ENCODE data around the gene NUDT3.
"Not testable (repeated sequence)": the region's sequence is repeated elsewhere in the genome, so short reads cannot be mapped to it uniquely, and the experiment has no call there.

Gene NUDT3

GRCh38 chr6:34340394-34340793 is 52.1 kb downstream of the NUDT3 start:
- DNase-seq: no peak

GRCh38 chr6:34339971-34340370 is 52.5 kb downstream of the NUDT3 start:
- DNase-seq: no peak

GRCh38 chr6:34339432-34339831 is 53.0 kb downstream of the NUDT3 start:
- no peak for DNase-seq

- no peak for DNase-seq
Observed at GRCh38 chr6:34338811-34339210, 53.7 kb downstream of the NUDT3 start.

GRCh38 chr6:34338377-34338776 is 54.1 kb downstream of the NUDT3 start:
- no peak for DNase-seq

GRCh38 chr6:34334796-34335416 is 57.6 kb downstream of the NUDT3 start:
- no peak for DNase-seq

GRCh38 chr6:34333858-34334257 is 58.6 kb downstream of the NUDT3 start:
- no peak for DNase-seq

GRCh38 chr6:34332251-34333198 is 59.9 kb downstream of the NUDT3 start:
- no peak for DNase-seq

- no peak for DNase-seq
Observed at GRCh38 chr6:34331371-34332050, 61.0 kb downstream of the NUDT3 start.

GRCh38 chr6:34329814-34330213 is 62.7 kb downstream of the NUDT3 start:
- DNase-seq: not testable (repeated sequence)

GRCh38 chr6:34328969-34329368 is 63.5 kb downstream of the NUDT3 start:
- no peak for DNase-seq

- not testable (repeated sequence) for DNase-seq
Observed at GRCh38 chr6:34327313-34328205, 64.9 kb downstream of the NUDT3 start.

- DNase-seq: no peak
Observed at GRCh38 chr6:34325633-34326032, 66.8 kb downstream of the NUDT3 start.

GRCh38 chr6:34324738-34325444 is 67.6 kb downstream of the NUDT3 start:
- no peak for DNase-seq

GRCh38 chr6:34324221-34324620 is 68.2 kb downstream of the NUDT3 start:
- DNase-seq: not testable (repeated sequence)

- no peak for DNase-seq
Observed at GRCh38 chr6:34323300-34323699, 69.2 kb downstream of the NUDT3 start.

- no peak for DNase-seq
Observed at GRCh38 chr6:34322732-34323131, 69.7 kb downstream of the NUDT3 start.

- no peak for DNase-seq
Observed at GRCh38 chr6:34321821-34322220, 70.6 kb downstream of the NUDT3 start.

- DNase-seq: no peak
Observed at GRCh38 chr6:34319471-34319885, 73.0 kb downstream of the NUDT3 start.

GRCh38 chr6:34318499-34319470 is 73.7 kb downstream of the NUDT3 start:
- DNase-seq: no peak
